Muscle of back (tissue), 11 donors: ENCODE measurements around the gene ADAMTS14. TPM values are rescaled to one million over a fixed set of nuclear protein-coding genes. Genes with fewer than 3 reads are reported as not detected.

Experiments used
- DNase-seq, 3 donors: peaks; one replicate each; pipeline versions ENCODE4 v3.0.0 to v3.0.0-alpha.2; 2013
- polyA plus RNA-seq, 10 donors: library from polyadenylated mRNA; unstranded; fragments of 120-200 nt; gene quantifications; one replicate each; pipeline ENCODE4 v1.2.1, GENCODE V29; 2013; ENCODE audit not compliant: insufficient read length in 10 of 10

ADAMTS14 gene
- polyA plus RNA-seq, 10 donors = 12.1 to 29.1 (median 16.7) TPM

GRCh38 chr10:70748305-70748704 lies 76.0 kb downstream of the ADAMTS14 start:
- DNase-seq = no peak

DNA sequence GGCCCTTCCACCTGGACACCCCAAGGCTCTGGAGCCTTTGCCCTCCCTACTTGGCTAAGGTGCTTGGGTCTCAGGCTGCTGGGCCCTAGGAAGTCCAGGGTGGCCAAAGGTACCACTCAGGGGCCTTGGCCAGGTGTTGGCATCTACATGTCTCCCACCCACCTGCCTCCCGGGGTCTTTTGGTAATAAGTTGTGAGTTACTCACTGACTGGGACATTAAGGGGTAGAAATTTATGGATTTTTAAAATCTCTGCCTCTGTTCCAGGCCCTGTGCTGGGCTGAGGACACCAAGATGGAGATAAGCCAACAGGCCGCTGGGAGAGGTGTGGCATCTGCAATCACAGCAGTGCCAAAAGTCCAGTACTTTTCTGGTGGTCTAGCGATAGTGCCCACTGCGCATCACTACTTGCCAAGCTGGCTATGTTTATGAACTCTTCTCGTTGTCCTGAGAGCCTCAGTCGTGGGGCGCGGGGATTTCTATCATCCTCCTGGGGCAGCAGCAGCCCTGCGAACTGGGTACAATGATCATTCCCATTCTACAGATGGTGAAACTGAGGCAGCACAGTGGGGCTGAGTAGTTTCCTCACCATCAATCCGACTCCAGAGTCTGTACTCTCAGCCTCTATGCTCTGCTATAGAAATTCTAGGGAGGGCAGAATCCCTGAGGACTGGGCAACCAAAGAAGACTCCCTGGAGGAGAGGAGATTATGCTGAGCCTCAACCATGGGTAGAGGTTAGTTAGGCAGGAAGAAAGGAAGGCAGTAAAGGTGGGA lies 76.7 kb downstream of the ADAMTS14 start:
- no peak for DNase-seq

DNA sequence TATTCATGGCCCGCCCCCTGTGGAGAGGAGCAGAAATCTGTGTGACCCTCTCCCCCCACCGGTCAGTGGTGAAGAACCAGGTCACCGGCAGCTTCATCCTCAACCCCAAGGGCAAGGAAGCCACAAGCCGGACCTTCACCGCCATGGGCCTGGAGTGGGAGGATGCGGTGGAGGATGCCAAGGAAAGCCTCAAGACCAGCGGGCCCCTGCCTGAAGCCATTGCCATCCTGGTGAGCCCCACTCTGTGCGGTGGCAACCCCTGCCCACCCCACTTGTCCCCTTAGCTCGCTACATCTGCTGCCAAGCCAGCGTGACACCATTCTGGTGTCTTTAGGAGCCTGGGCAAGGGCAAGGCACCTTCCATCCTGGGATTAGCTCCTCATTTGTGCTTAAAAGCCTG lies 77.5 kb downstream of the ADAMTS14 start:
- DNase-seq = no peak

- DNase-seq = no peak
These were observed 77.9 kb downstream of the ADAMTS14 start for GRCh38 chr10:70750156-70750703.

- DNase-seq = no peak
These were observed 79.0 kb downstream of the ADAMTS14 start for GRCh38 chr10:70751356-70751755.

- no peak for DNase-seq
These were observed 79.7 kb downstream of the ADAMTS14 start for GRCh38 chr10:70751991-70752390.

DNA sequence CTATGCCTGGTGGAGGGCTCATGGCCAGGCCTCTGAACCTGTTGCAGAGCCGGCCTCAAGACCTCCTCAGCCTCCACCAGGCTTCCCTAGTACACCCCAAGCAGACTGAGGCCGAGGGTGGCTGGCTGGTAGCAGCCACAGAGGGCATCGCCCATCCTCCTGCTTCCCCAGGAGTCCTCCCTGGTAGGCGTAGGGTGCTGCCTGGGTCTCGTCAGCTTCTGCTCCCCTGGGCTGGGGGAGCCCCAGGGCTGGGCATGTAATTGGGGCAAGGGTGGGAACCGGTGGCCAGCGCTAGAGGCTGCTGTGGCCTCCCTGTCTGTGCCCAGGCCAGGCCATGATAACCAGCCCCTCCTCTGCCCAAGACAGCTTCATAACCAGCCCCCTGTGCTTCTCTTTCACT lies 80.3 kb downstream of the ADAMTS14 start:
- DNase-seq = no peak

DNA sequence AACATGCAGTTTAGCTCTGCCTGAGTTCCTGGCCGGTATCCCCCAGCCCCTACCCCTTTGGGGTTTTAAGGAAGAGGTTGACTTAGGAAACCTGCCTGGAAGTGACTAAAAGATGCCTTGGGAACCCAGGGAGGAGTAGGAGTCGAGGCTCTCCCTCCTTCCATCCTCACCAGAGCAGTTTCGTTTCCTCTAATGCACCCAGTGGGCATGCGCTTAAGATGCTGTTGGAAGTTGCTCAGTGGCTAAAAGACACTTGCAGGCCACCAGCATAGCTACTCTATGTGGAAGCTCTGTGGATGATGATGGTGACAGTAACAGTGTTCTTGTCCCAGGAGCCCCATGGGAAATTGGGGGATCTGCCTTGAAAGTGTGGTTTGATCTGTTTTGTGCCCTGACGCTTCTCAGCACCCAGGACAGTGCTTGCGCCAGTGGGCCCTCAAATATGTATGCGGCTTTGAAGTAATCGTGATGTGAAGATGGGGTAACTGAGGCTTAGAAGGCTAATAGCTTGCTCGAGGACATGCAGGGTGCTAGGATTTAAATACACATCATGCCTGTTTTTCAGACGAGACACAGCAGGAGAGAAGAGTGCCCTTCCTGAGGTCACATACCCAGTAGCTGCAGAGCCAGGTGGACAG lies 80.8 kb downstream of the ADAMTS14 start:
- DNase-seq = no peak

DNA sequence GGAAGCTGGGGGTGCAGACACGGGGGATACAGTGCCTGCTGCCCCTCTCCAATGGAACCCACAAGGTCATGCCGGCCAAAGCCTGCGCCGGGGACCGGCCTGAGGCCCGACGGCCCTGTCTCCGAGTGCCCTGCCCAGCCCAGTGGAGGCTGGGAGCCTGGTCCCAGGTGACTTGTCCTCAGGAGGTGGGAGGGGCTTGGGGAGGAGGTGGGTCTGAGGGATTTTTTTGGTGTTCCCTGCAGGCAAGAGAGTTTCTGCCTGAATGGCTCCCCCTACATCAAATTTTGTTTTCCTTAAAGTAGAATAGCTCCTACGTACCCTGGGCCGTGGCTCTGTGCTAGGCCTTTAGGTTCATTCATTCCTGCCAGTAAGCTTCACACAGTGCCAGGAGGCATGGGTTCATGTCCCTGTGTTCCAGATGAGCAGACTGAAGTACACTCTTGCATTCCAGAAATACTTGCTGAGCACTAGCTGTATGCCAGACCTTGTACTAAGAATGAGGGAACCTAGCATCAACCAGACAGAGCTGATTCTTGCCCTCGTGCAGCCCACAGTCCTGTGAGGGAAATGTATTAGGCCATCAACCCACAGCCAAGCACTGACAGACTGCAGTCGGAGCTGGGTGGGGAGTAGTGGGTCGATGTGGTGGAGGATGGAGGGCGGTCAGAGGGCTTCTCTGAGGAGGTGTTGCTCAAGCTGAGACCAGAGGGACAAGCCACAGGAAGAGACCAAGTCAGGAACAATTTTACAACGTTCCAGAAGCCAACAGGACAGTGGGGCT lies 81.7 kb downstream of the ADAMTS14 start:
- DNase-seq = no peak

- no peak for DNase-seq
These were observed 84.5 kb downstream of the ADAMTS14 start for GRCh38 chr10:70756700-70757360.

- DNase-seq = no peak
These were observed 85.5 kb downstream of the ADAMTS14 start for GRCh38 chr10:70757856-70758255.

DNA sequence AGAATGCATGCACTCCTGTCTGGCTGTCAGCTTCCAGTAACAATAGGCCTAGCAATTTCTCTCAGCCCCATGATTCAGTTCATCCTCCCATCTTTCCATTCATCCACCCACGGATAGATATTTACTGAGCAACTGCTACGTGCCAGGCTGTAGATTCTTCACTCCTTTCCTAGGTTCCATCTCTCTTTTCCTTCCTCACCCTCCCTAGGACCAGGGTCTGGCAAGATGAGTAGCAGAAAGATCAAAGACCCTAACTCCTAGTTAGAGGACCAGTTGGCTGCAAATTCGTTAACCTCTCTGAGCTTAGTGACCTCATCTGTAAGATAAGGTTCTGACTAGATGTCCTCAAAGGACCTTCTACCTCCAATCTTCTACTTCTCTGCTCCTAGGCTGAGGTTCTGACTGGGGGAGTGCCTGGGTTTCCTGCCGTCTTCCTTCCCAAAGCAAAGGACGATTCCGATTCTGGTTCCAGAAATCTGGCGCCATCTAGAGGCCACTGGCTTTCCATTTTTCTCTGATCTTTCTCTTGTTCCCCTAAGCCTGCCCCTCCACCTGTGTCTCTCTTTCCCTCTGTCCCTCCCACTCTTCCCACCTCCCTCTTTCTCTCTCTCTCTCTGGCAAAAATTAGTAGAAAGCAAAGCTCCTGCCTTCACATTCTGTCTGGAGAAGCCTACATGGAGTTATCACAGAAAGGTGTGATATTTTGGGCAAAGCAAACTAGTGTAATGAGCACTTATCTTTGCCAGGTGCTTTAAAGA lies 86.6 kb downstream of the ADAMTS14 start:
- DNase-seq = peak; percentile 76 to 89 (median 82)

DNA sequence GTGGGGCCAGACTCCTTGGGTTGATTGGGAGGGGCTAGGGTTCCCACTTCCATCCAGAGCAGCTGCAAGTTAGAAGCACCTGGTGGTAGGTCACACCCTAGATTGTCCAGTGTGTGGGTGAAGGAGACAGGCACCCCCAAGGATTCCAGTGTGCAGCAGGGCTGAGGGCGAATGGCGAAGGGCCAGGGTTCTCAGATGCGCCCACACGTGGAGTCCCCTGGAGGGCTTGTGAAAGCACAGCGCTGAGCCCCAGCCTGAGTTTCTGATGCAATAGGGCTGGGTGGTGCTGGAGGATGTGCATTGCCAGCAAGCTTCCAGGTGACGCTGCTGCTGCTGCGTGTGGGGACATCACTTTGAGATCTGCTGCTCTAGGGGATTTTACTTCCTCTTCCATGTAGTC lies 87.5 kb downstream of the ADAMTS14 start:
- DNase-seq = no peak

- DNase-seq = no peak
These were observed 88.0 kb downstream of the ADAMTS14 start for GRCh38 chr10:70760271-70760787.

DNA sequence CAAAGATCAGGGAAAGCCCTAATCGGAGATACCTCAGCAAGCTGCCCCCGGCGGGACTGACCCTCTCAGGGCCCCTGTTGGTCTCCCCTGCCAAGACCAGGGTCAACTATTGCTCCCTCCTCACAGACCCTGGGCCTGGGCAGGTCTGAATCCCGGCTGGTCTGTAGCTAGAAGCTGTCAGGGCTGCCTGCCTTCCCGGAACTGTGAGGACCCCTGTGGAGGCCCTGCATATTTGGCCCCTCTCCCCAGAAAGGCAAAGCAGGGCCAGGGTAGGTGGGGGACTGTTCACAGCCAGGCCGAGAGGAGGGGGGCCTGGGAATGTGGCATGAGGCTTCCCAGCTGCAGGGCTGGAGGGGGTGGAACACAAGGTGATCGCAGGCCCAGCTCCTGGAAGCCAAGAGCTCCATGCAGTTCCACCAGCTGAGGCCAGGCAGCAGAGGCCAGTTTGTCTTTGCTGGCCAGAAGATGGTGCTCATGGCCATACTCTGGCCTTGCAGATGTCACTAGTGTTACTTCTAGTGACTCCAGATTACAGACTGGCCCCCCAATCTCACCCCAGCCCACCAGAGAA lies 88.8 kb downstream of the ADAMTS14 start:
- peak in 1 of 3 donors; percentile 72 for DNase-seq

GRCh38 chr10:70761727-70762350 lies 89.5 kb downstream of the ADAMTS14 start:
- no peak for DNase-seq

- DNase-seq = no peak
These were observed 90.3 kb downstream of the ADAMTS14 start for GRCh38 chr10:70762441-70763175.

DNA sequence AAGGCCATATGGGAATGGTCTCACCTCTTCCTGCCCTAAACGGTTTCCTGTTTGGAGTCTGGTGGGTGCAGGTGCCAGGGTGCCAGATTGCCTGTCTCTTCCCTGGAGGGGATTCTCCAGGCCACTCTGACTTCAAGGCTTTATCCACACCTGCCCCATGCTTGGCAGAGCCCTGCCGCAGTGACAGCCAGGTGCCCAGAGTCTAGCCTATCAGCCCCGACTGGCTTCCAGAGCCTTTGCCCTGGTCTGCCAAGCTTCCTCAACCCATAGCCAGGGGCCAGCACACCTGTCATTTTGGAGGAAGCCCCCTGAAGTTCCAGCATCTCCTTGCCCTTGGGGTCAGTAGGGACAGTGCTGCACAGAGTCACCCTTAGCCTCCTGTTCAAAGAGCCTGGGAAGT lies 91.3 kb downstream of the ADAMTS14 start:
- DNase-seq = no peak
